GM12878 (cell line): ENCODE results near the gene PROM1. TPM values are rescaled to one million over a fixed set of nuclear protein-coding genes. Genes with fewer than 3 reads are reported as not detected.

ENCODE experiments used
- ATAC-seq: fragments of 200-7000 bp; cut with Tn5 transposase; 3 replicates; pipeline ENCODE4 v1.9.1; 2020; ENCODE audit warnings: mild to moderate bottlenecking, moderate library complexity
- BruUV-seq: library from RNA; stranded (reverse); fragments of 400-500 nt; replicated peaks from 2 replicates; lab custom pipeline; 2021; lab: Mats Ljungman, UMichigan
- CTCF ChIA-PET: fragments of 300-600 bp; sonication (Branson Sonifier 250); formaldehyde crosslinking; extraction: SDS; loops from one replicate; lab custom pipeline; 2021; ENCODE audit warnings: inconsistent platforms; lab: Yijun Ruan, JAX
- POLR2A ChIA-PET: fragments of 350-600 bp; formaldehyde crosslinking; extraction: SDS; loops from one replicate; lab custom pipeline; 2021; ENCODE audit warnings: inconsistent platforms; lab: Charles Lee
- RAD21 ChIA-PET: fragments of 300-600 bp; sonication (Branson Sonifier 250); formaldehyde crosslinking; loops from one replicate; lab custom pipeline; 2023; ENCODE audit warnings: antibody characterized with exemption; ENCODE audit not compliant: unreplicated experiment; lab: Charles Lee
- SMC1A ChIA-PET: fragments of 300-600 bp; sonication (Branson Sonifier 250); formaldehyde crosslinking; loops from one replicate; lab custom pipeline; 2023; ENCODE audit not compliant: unreplicated experiment, uncharacterized antibody; lab: Charles Lee
- DNase-seq: peaks from one replicate; pipeline ENCODE4 v3.0.0-alpha.2; 2011; ENCODE audit warnings: low read depth, low spot score
- FAIRE-seq: peaks from 3 replicates; lab custom pipeline; 2011; peaks lifted over from hg19 to GRCh38; lab: Jason Lieb, UNC
- H2AFZ ChIP-seq: 2 replicates; pipeline ENCODE4 v1.6.0; 2011; ENCODE audit warnings: low read depth, low read length, control low read depth; ENCODE audit not compliant: control insufficient read depth
- H3K27ac ChIP-seq: 2 replicates; pipeline ENCODE4 v1.5.1; 2011; ENCODE audit warnings: control low read depth; ENCODE audit not compliant: control insufficient read depth, insufficient read depth
- H3K27me3 ChIP-seq, 2 experiments: replicated peaks in 1 of 2; 2 replicates each; pipeline versions ENCODE4 v1.6.0 to v1.6.1; 2011; ENCODE audit warnings: low read length in 1 of 2; ENCODE audit not compliant: control insufficient read depth in 2 of 2, insufficient read depth in 2 of 2
- H3K36me3 ChIP-seq, 2 experiments: 2 replicates each; pipeline ENCODE4 v1.5.1; 2011; ENCODE audit warnings: low read length in 1 of 2; ENCODE audit not compliant: control insufficient read depth in 2 of 2, insufficient read depth in 2 of 2
- H3K4me1 ChIP-seq: 2 replicates; pipeline ENCODE4 v1.6.1; 2011; ENCODE audit warnings: mild to moderate bottlenecking, low read length, moderate library complexity, mixed read lengths; ENCODE audit not compliant: control insufficient read depth, insufficient read depth
- H3K4me2 ChIP-seq: 2 replicates; pipeline ENCODE4 v1.6.0; 2011; ENCODE audit warnings: control low read depth; ENCODE audit not compliant: control insufficient read depth, insufficient read depth
- H3K4me3 ChIP-seq: fragments of 200-600 bp; sonication (generic); 2 replicates; pipeline ENCODE4 v1.5.1; 2016
- H3K79me2 ChIP-seq: 2 replicates; pipeline ENCODE4 v1.6.0; 2011; ENCODE audit warnings: low read length; ENCODE audit not compliant: control insufficient read depth, insufficient read depth
- H3K9ac ChIP-seq: 2 replicates; pipeline ENCODE4 v1.8.0; 2011; ENCODE audit warnings: low read length, control low read depth, mixed read lengths; ENCODE audit not compliant: control insufficient read depth, insufficient read depth
- H3K9me3 ChIP-seq: replicated peaks from 3 replicates; pipeline ENCODE4 v1.5.1; 2011; ENCODE audit warnings: mild to moderate bottlenecking, low read length; ENCODE audit not compliant: control insufficient read depth, insufficient read depth
- H4K20me1 ChIP-seq: 2 replicates; pipeline ENCODE4 v1.6.0; 2011; ENCODE audit not compliant: control insufficient read depth, insufficient read depth
- CEBPB ChIP-seq, 2 experiments: fragments of 150-350 bp in 1 of 2; IDR thresholded peaks; 2 replicates each; pipeline ENCODE4 v1.6.1; 2012 to 2014; ENCODE audit warnings: low read depth in 2 of 2, low read length in 2 of 2, borderline replicate concordance in 1 of 2, inconsistent platforms in 1 of 2
- PML ChIP-seq: IDR thresholded peaks from 2 replicates; pipeline ENCODE4 v1.6.1; 2012; ENCODE audit warnings: low read length, inconsistent platforms
- RCOR1 ChIP-seq: conservative IDR thresholded peaks from 2 replicates; pipeline ENCODE4 v1.6.1; 2012; ENCODE audit warnings: low read depth, low read length, improper control_type of control experiment
- SMAD5 ChIP-seq: IDR thresholded peaks from 2 replicates; pipeline ENCODE4 v1.6.1; 2016; ENCODE audit warnings: antibody characterized with exemption, low read depth
- TCF12 ChIP-seq: IDR thresholded peaks from 2 replicates; pipeline ENCODE4 v1.6.1; 2011; ENCODE audit warnings: low read depth, mild to moderate bottlenecking, low read length
- TCF7 ChIP-seq: IDR thresholded peaks from 2 replicates; pipeline ENCODE4 v1.6.1; 2014; ENCODE audit warnings: antibody characterized with exemption, borderline replicate concordance
- YY1 ChIP-seq: IDR thresholded peaks from 2 replicates; pipeline ENCODE4 v1.6.1; 2011; ENCODE audit warnings: low read depth, mild to moderate bottlenecking, low read length
- WGBS: methylation state at CpG from one replicate; pipeline ENCODE4 v1.1.6; 2016; ENCODE audit warnings: low lambda C conversion rate; ENCODE audit not compliant: insufficient replicate concordance, insufficient coverage; ENCODE audit errors: missing lambda C conversion rate; 5-methylcytosine and 5-hydroxymethylcytosine counted together
- in situ Hi-C: fragments of 300-500 bp; cut with MboI; formaldehyde crosslinking; loops from 9 replicates; pipeline ENCODE4 v1.14.3; 2018; ENCODE audit warnings: mixed read lengths
- intact Hi-C: fragments of 100-400 bp; cut with micrococcal nuclease; formaldehyde crosslinking; loops from one replicate; pipeline ENCODE4 v1.14.2; 2022; ENCODE audit not compliant: unreplicated experiment
- polyA plus RNA-seq, 11 experiments: library from polyadenylated mRNA; depleted of rRNA in 4 of 11; unstranded in 6 of 11; stranded (reverse) in 5 of 11; fragments of >200 nt; fragmentation: Nextera tagmentation in 4 of 11; fragmentation: Illumina TruSeq in 1 of 11; extraction: Ambion mirVana in 4 of 11; extraction: Trizol in 1 of 11; gene quantifications; 1 replicate in 1 of 11; 2 replicates in 10 of 11; pipeline versions ENCODE4 v1.2.1 to v1.2.3, GENCODE V29; 2011 to 2016; ENCODE audit warnings: inconsistent platforms in 2 of 11, missing spikeins in 2 of 11, low read depth in 1 of 11
- total RNA-seq, 4 experiments: library from RNA; depleted of rRNA in 3 of 4; stranded (reverse); fragments of >200 nt in 3 of 4; fragmentation: Illumina TruSeq in 1 of 4; extraction: Trizol in 1 of 4; gene quantifications; 2 replicates each; pipeline versions ENCODE4 v1.2.1 to v1.2.3, GENCODE V29; 2013 to 2021
- TF ChIP-seq, protein P1 (sequence below): IDR thresholded peaks from 2 replicates; pipeline ENCODE4 v1.6.1; 2012; ENCODE audit warnings: low read length, inconsistent platforms

The PROM1 gene
- total and polyA plus RNA-seq, 10 of the 15 experiments (the other 5 are each of a cell fraction or from before 2014, with no cell fraction given), result 0.08 to 0.31 (median 0.18) TPM; not detected in 7

DNA sequence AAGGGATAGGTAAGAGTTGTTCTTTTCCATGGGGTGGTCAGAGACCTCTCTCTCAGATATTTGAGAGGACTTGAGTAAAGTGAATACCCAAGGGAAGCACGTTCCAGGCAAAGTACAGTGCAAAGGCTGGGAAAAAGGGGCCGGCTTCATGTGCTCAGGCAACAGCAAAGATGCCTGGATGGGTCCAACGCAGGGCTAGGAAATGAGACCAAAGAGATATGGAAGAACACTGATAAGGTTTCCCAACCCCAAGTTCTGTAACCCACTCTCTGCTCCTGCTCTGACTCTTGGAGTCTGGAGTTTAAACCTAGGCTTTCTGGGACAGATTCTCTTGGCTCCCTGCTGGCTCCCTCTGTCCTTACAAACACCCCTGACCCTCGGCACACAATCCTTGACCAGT, 36.2 kb upstream of the PROM1 start:
- in situ Hi-C loops (no loop called here), intact Hi-C loops (no loop called here)
- ChIA-PET SMC1A (no interaction called here), CTCF (no interaction called here), RAD21 (no interaction called here), POLR2A (no interaction called here)
- 21% methylated on average over 4 of the region's 4 CpGs for WGBS
- Histone ChIP-seq H3K4me1 (no peaks in the 10 kb centered on the region), H3K79me2 (no peaks in the 10 kb centered on the region), H3K36me3 (no peaks in the 10 kb centered on the region), H3K4me3 (no peak overlapping the region), H3K9me3 (no peaks in the 10 kb centered on the region), H3K27me3 (no peaks in the 10 kb centered on the region), H2AFZ (no peak overlapping the region), H3K4me2 (no peak overlapping the region), H3K9ac (no peak overlapping the region), H4K20me1 (no peaks in the 10 kb centered on the region), H3K27ac (no peak overlapping the region)
- FAIRE-seq, result no peak
- no TSS peak for BruUV-seq
- TF ChIP-seq YY1 (no peak), SMAD5 (no peak), RCOR1 (no peak)
- DNase-seq, result no peak
- no peak for ATAC-seq

DNA sequence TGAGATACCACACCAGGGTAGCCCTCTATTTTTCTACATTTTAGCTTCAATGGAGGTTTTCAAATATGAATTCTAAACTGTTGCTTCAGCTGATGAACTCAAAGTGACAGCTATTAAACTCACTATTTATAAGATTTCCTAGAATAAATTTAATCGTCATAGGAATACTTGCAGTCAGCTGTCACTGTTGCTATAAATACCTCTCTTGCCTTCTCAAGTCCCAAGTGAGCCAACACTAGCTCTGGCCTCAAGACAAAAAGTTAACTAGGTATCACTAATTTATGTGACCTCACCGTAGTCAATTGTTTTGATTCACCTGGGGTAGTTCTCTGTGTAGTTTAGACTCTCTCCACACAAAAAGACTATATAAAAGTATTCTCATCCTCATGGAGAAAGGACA, 34.3 kb upstream of the PROM1 start:
- ChIA-PET SMC1A (interaction anchor here (1.0 to 1.2 kb wide), 3 partner anchors 11 to 83 kb away, joined by 3 read pairs; no protein-coding TSS in a partner anchor), CTCF (interaction anchor here (0.6 to 1.4 kb wide), 3 partner anchors 62 to 315 kb away, joined by 3 to 4 read pairs (median 3); no protein-coding TSS in a partner anchor), POLR2A (no interaction called here), RAD21 (no interaction called here)
- Histone ChIP-seq H3K4me1 (no peaks in the 10 kb centered on the region), H3K9me3 (no peaks in the 10 kb centered on the region), H3K4me2 (no peak overlapping the region), H3K9ac (no peak overlapping the region), H3K27ac (no peak overlapping the region), H3K27me3 (no peaks in the 10 kb centered on the region), H2AFZ (no peak overlapping the region), H3K4me3 (no peak overlapping the region), H3K79me2 (no peaks in the 10 kb centered on the region), H4K20me1 (no peaks in the 10 kb centered on the region), H3K36me3 (no peaks in the 10 kb centered on the region)
- BruUV-seq, result no TSS peak
- FAIRE-seq (no peak), DNase-seq (no peak), ATAC-seq (no peak)
- no peak for TF ChIP-seq CEBPB (IDR thresholded peaks at IDR 0.05; ENCODE audit: borderline replicate concordance in 1 of 2, low read depth in 2 of 2, low read length in 2 of 2)
- TF ChIP-seq SMAD5, result no peak
- TF ChIP-seq TCF7, result no peak
- TF ChIP-seq, protein P1, sequence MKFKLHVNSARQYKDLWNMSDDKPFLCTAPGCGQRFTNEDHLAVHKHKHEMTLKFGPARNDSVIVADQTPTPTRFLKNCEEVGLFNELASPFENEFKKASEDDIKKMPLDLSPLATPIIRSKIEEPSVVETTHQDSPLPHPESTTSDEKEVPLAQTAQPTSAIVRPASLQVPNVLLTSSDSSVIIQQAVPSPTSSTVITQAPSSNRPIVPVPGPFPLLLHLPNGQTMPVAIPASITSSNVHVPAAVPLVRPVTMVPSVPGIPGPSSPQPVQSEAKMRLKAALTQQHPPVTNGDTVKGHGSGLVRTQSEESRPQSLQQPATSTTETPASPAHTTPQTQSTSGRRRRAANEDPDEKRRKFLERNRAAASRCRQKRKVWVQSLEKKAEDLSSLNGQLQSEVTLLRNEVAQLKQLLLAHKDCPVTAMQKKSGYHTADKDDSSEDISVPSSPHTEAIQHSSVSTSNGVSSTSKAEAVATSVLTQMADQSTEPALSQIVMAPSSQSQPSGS, result no peak
- TF ChIP-seq PML, result no peak
- TF ChIP-seq TCF12, result no peak
- 63% methylated on average over 2 of the region's 2 CpGs for WGBS
- intact Hi-C loops (no loop called here), in situ Hi-C loops (no loop called here)
